H1 (cell line): Measurements from ENCODE around the gene VAV2. TPM values are rescaled to one million over a fixed set of nuclear protein-coding genes. Genes with fewer than 3 reads are reported as not detected.
A peak's percentile ranks its signal among the peaks of the same experiment; 100 is the strongest.

Source experiments
- BCL11A ChIP-seq, 2 experiments: IDR thresholded peaks; one replicate each; pipeline ENCODE4 v1.6.1; 2011; ENCODE audit warnings: low read depth in 2 of 2, low read length in 2 of 2, mild to moderate bottlenecking in 2 of 2
- CBX8 ChIP-seq: fragments of 300-800, 300-1000 bp; sonication (generic); IDR thresholded peaks from 2 replicates; pipeline ENCODE4 v1.7.1; 2016; ENCODE audit warnings: low read depth, low read length, borderline replicate concordance
- CEBPB ChIP-seq: IDR thresholded peaks from 2 replicates; pipeline ENCODE4 v1.6.1; 2012; ENCODE audit warnings: low read depth, low read length
- CHD2 ChIP-seq: IDR thresholded peaks from 2 replicates; pipeline ENCODE4 v1.6.1; 2012; ENCODE audit warnings: low read length, improper control_type of control experiment
- CREB1 ChIP-seq: IDR thresholded peaks from 2 replicates; pipeline ENCODE4 v1.6.1; 2012; ENCODE audit warnings: inconsistent platforms
- CTBP2 ChIP-seq: IDR thresholded peaks from 2 replicates; pipeline ENCODE4 v1.7.0; 2011; ENCODE audit warnings: borderline replicate concordance, mild to moderate bottlenecking, moderate library complexity, mixed read lengths, low read length; ENCODE audit not compliant: insufficient read depth, insufficient read length
- CTCF ChIP-seq, 3 experiments: IDR thresholded peaks; 1 replicate in 2 of 3; 2 replicates in 1 of 3; pipeline versions ENCODE4 v1.5.1 to v1.6.1; 2011; ENCODE audit warnings: low read length in 3 of 3, mild to moderate bottlenecking in 3 of 3, inconsistent platforms in 2 of 3, low read depth in 1 of 3, moderate library complexity in 1 of 3; ENCODE audit not compliant: insufficient read depth in 1 of 3; ENCODE audit errors: control extremely low read depth in 1 of 3
- EP300 ChIP-seq, 2 experiments: IDR thresholded peaks; 1 replicate in 1 of 2; 2 replicates in 1 of 2; pipeline ENCODE4 v1.6.1; 2011 to 2012; ENCODE audit warnings: low read depth in 2 of 2, low read length in 2 of 2, mild to moderate bottlenecking in 2 of 2, borderline replicate concordance in 1 of 2, inconsistent platforms in 1 of 2, moderate library complexity in 1 of 2
- EZH2 ChIP-seq: fragments of 200-600 bp; sonication (generic); IDR thresholded peaks from 2 replicates; pipeline ENCODE4 v1.7.1; 2012; ENCODE audit warnings: low read depth, mild to moderate bottlenecking, moderate library complexity, low read length, inconsistent platforms; ENCODE audit not compliant: severe bottlenecking
- HDAC2 ChIP-seq, 2 experiments: fragments of 300-600 bp in 1 of 2; sonication (generic) in 1 of 2; IDR thresholded peaks; 2 replicates each; pipeline ENCODE4 v1.6.1; 2011 to 2012; ENCODE audit warnings: low read depth in 2 of 2, low read length in 2 of 2, mild to moderate bottlenecking in 2 of 2, moderate library complexity in 2 of 2, borderline replicate concordance in 1 of 2, inconsistent platforms in 1 of 2
- HDAC6 ChIP-seq: IDR thresholded peaks from one replicate; pipeline ENCODE4 v1.7.1; 2012; ENCODE audit warnings: low read depth, mild to moderate bottlenecking, inconsistent platforms, low read length, moderate library complexity
- JUN ChIP-seq: IDR thresholded peaks from 2 replicates; pipeline ENCODE4 v1.6.1; 2011; ENCODE audit warnings: low read depth, mild to moderate bottlenecking, improper control_type of control experiment, low read length
- JUND ChIP-seq: IDR thresholded peaks from 2 replicates; pipeline ENCODE4 v1.6.1; 2011; ENCODE audit warnings: mild to moderate bottlenecking, improper control_type of control experiment, low read length
- SAP30 ChIP-seq: fragments of 300-600 bp; sonication (generic); IDR thresholded peaks from 2 replicates; pipeline ENCODE4 v1.7.1; 2012; ENCODE audit warnings: low read length, moderate library complexity, mild to moderate bottlenecking, inconsistent platforms; ENCODE audit not compliant: insufficient read depth, insufficient replicate concordance
- SIRT6 ChIP-seq: IDR thresholded peaks from one replicate; pipeline ENCODE4 v1.7.1; 2012; ENCODE audit warnings: low read length, inconsistent platforms
- SIX5 ChIP-seq: IDR thresholded peaks from 2 replicates; pipeline ENCODE4 v1.6.1; 2011; ENCODE audit warnings: mild to moderate bottlenecking, low read depth, low read length
- SP2 ChIP-seq: IDR thresholded peaks from 2 replicates; pipeline ENCODE4 v1.6.1; 2012; ENCODE audit warnings: mild to moderate bottlenecking, low read length, inconsistent platforms
- SP4 ChIP-seq: IDR thresholded peaks from 2 replicates; pipeline ENCODE4 v1.6.1; 2012; ENCODE audit warnings: low read length, inconsistent platforms
- SUZ12 ChIP-seq: fragments of 200-600 bp; sonication (generic); IDR thresholded peaks from 2 replicates; pipeline ENCODE4 v1.6.1; 2012; ENCODE audit warnings: mild to moderate bottlenecking, inconsistent platforms, low read length, moderate library complexity, mixed read lengths
- TBP ChIP-seq: IDR thresholded peaks from 2 replicates; pipeline ENCODE4 v1.6.1; 2011; ENCODE audit warnings: low read depth, low read length, improper control_type of control experiment
- ZNF274 ChIP-seq: IDR thresholded peaks from 2 replicates; pipeline ENCODE4 v1.7.0; 2012; ENCODE audit warnings: low read length, borderline replicate concordance; ENCODE audit errors: extremely low read depth
- polyA plus RNA-seq, 7 experiments: library from polyadenylated mRNA; depleted of rRNA in 3 of 7; stranded (reverse) in 5 of 7; unstranded in 2 of 7; fragments of >200 nt in 5 of 7; fragments of 200-250 nt in 2 of 7; gene quantifications; 1 replicate in 5 of 7; 2 replicates in 1 of 7; 4 replicates in 1 of 7; pipeline versions ENCODE4 v1.2.1 to v1.2.3, GENCODE V29; 2011 to 2013; ENCODE audit warnings: missing spikeins in 2 of 7, mixed read lengths in 2 of 7
- total RNA-seq: library from RNA; stranded (reverse); fragmentation: NEBNext Ultra II Directional; extraction: Animal tissue kit (Norgen Biotek cat#: 25700); gene quantifications from 2 replicates; pipeline ENCODE4 v1.2.1, GENCODE V29; 2021

VAV2 gene
- total and polyA plus RNA-seq, 2 of the 8 experiments (the other 6 are each of a cell fraction or from before 2014, with no cell fraction given), result 13.6 to 37.6 TPM

GRCh38 chr9:134025606-134026541 lies 33.8 kb upstream of the VAV2 start (continued):
- no peak for TF ChIP-seq ZNF274
- no peak for TF ChIP-seq CREB1
- peak; percentile 55 for TF ChIP-seq SAP30
- no peak for TF ChIP-seq EZH2
- TF ChIP-seq CTCF (IDR thresholded peaks at IDR 0.05; ENCODE audit: control extremely low read depth in 1 of 3, insufficient read depth in 1 of 3, low read depth in 1 of 3, low read length in 3 of 3), result peak in 2 of 3 experiments; percentile 23 to 36; a peak in 3 of 4 replicates
- no peak for TF ChIP-seq CTBP2
- TF ChIP-seq CBX8, result no peak
- no peak for TF ChIP-seq BCL11A (IDR thresholded peaks at IDR 0.05; ENCODE audit: low read depth in 2 of 2, low read length in 2 of 2)
- no peak for TF ChIP-seq SP2
- no peak for TF ChIP-seq HDAC6
- no peak for TF ChIP-seq CHD2
- no peak for TF ChIP-seq SUZ12
- no peak for TF ChIP-seq JUN
- no peak for TF ChIP-seq EP300 (IDR thresholded peaks at IDR 0.05; ENCODE audit: borderline replicate concordance in 1 of 2, low read depth in 2 of 2, low read length in 2 of 2)
- TF ChIP-seq SIRT6, result no peak
- TF ChIP-seq SP4, result no peak
- no peak for TF ChIP-seq JUND
- TF ChIP-seq HDAC2 (IDR thresholded peaks at IDR 0.05; ENCODE audit: borderline replicate concordance in 1 of 2, low read depth in 2 of 2, low read length in 2 of 2), result peak in 1 of 2 experiments; percentile 64; a peak in 1 of 4 replicates
- TF ChIP-seq SIX5, result no peak
- no peak for TF ChIP-seq TBP
- no peak for TF ChIP-seq CEBPB
